Measurements from ENCODE around the gene TNFSF13.
A peak's percentile ranks its signal among the peaks of the same experiment; 100 is the strongest.

Gene TNFSF13
- total RNA-seq: 0.13 to 1.4 reads per million in 2 experiments

- DNase-seq (ENCODE audit: low read depth): no peak
Measured at GRCh38 chr17:7558544-7559319, at the start of gene TNFSF13. TNFSF13 (plus strand) TSS chr17:7558750; CDS start chr17:7559040, 290 bp downstream.

- no peak for DNase-seq (ENCODE audit: low read depth)
Measured at GRCh38 chr17:7508846-7509245, 49.7 kb upstream of the TNFSF13 start.

- no peak for DNase-seq (ENCODE audit: low read depth)
Measured at GRCh38 chr17:7509937-7510336, 48.6 kb upstream of the TNFSF13 start.

GRCh38 chr17:7511108-7511507 is 47.4 kb upstream of the TNFSF13 start:
- DNase-seq (ENCODE audit: low read depth): no peak

- no peak for DNase-seq (ENCODE audit: low read depth)
Measured at GRCh38 chr17:7512105-7512504, 46.4 kb upstream of the TNFSF13 start.

- no peak for DNase-seq (ENCODE audit: low read depth)
Measured at GRCh38 chr17:7512824-7513540, 45.6 kb upstream of the TNFSF13 start.

- DNase-seq (ENCODE audit: low read depth): no peak
Measured at GRCh38 chr17:7513850-7514419, 44.6 kb upstream of the TNFSF13 start.

GRCh38 chr17:7515911-7516610 is 42.5 kb upstream of the TNFSF13 start:
- no peak for DNase-seq (ENCODE audit: low read depth)

GRCh38 chr17:7523033-7523432 is 35.5 kb upstream of the TNFSF13 start:
- DNase-seq (ENCODE audit: low read depth): peak; percentile 31

- DNase-seq (ENCODE audit: low read depth): no peak
Measured at GRCh38 chr17:7528842-7529241, 29.7 kb upstream of the TNFSF13 start.

GRCh38 chr17:7530023-7530900 is 28.3 kb upstream of the TNFSF13 start:
- no peak for DNase-seq (ENCODE audit: low read depth)

GRCh38 chr17:7538050-7538449 is 20.5 kb upstream of the TNFSF13 start:
- no peak for DNase-seq (ENCODE audit: low read depth)

GRCh38 chr17:7538891-7539545 is 19.5 kb upstream of the TNFSF13 start:
- no peak for DNase-seq (ENCODE audit: low read depth)

- no peak for DNase-seq (ENCODE audit: low read depth)
Measured at GRCh38 chr17:7541074-7541621, 17.4 kb upstream of the TNFSF13 start.

GRCh38 chr17:7544911-7545310 is 13.6 kb upstream of the TNFSF13 start:
- DNase-seq (ENCODE audit: low read depth): no peak

GRCh38 chr17:7548585-7549400 is 9.8 kb upstream of the TNFSF13 start, which contains the start of gene TNFSF12:
TNFSF12 (plus strand) TSS chr17:7549058; CDS start chr17:7549154, 96 bp downstream.
- DNase-seq (ENCODE audit: low read depth): peak; percentile 26

GRCh38 chr17:7549401-7550055 is 9.0 kb upstream of the TNFSF13 start:
- DNase-seq (ENCODE audit: low read depth): peak; percentile 12

- no peak for DNase-seq (ENCODE audit: low read depth)
Measured at GRCh38 chr17:7550344-7550743, 8.2 kb upstream of the TNFSF13 start.

- no peak for DNase-seq (ENCODE audit: low read depth)
Measured at GRCh38 chr17:7551396-7551795, 7.2 kb upstream of the TNFSF13 start.
